IPS DF 6.9 (cell line): ENCODE data around the gene N4BP3.

ENCODE experiments used
- DNase-seq: peaks from one replicate; pipeline ENCODE4 v3.0.0-alpha.2; 2013; ENCODE audit warnings: low read depth, low spot score
- H3K27ac ChIP-seq: one replicate; pipeline ENCODE4 v1.5.1; 2013; ENCODE audit warnings: low read length, control low read depth
- H3K27me3 ChIP-seq: 2 replicates; pipeline ENCODE4 v1.6.1; 2013; ENCODE audit warnings: mild to moderate bottlenecking, low read length; ENCODE audit not compliant: control insufficient read depth, insufficient read depth
- H3K36me3 ChIP-seq: 2 replicates; pipeline ENCODE4 v1.6.1; 2013; ENCODE audit warnings: low read length; ENCODE audit not compliant: control insufficient read depth, insufficient read depth
- H3K4me1 ChIP-seq: 2 replicates; pipeline ENCODE4 v1.6.1; 2013; ENCODE audit warnings: low read length; ENCODE audit not compliant: control insufficient read depth, insufficient read depth
- H3K4me3 ChIP-seq: 2 replicates; pipeline ENCODE4 v1.5.1; 2013; ENCODE audit warnings: mild to moderate bottlenecking, low read length
- H3K9me3 ChIP-seq: 2 replicates; pipeline ENCODE4 v1.6.1; 2013; ENCODE audit warnings: low read length, inconsistent platforms; ENCODE audit not compliant: control insufficient read depth, insufficient read depth
- WGBS: extraction: QIAGEN DNeasy Blood & Tissue Kit; methylation state at CpG from one replicate; pipeline ENCODE4 v1.1.7; 2013; ENCODE audit warnings: mixed read lengths, missing lambda C conversion rate; ENCODE audit not compliant: insufficient read length, insufficient coverage; 5-methylcytosine and 5-hydroxymethylcytosine counted together

Gene N4BP3

GRCh38 chr5:178094345-178094744, 19.0 kb upstream of the N4BP3 start:
- Histone ChIP-seq H3K27me3 (no peaks in the 10 kb centered on the region), H3K4me1 (no peaks in the 10 kb centered on the region), H3K4me3 (no peak overlapping the region), H3K27ac (no peak overlapping the region), H3K36me3 (no peaks in the 10 kb centered on the region), H3K9me3 (no peaks in the 10 kb centered on the region)
- WGBS: 100% methylated on average over 2 of the region's 9 CpGs
- DNase-seq: no peak

- no CpG with 5 or more reads among the region's 7 CpGs for WGBS
Observed at GRCh38 chr5:178098685-178099084, 14.6 kb upstream of the N4BP3 start.

GRCh38 chr5:178103612-178104011, 9.7 kb upstream of the N4BP3 start:
- Histone ChIP-seq H3K9me3 (no peaks in the 10 kb centered on the region), H3K27ac (no peak overlapping the region)

More at GRCh38 chr5:178098685-178099084, 14.6 kb upstream of the N4BP3 start:
- DNase-seq: no peak
- H3K27ac ChIP-seq: no peak overlapping the region
- no peak overlapping the region for H3K4me3 ChIP-seq
- no peaks in the 10 kb centered on the region for H3K4me1 ChIP-seq
- H3K27me3 ChIP-seq: no peaks in the 10 kb centered on the region
- H3K36me3 ChIP-seq: no peaks in the 10 kb centered on the region
- no peaks in the 10 kb centered on the region for H3K9me3 ChIP-seq

GRCh38 chr5:178104492-178104891, 8.8 kb upstream of the N4BP3 start:
- no peaks in the 10 kb centered on the region for H3K9me3 ChIP-seq
- no peaks in the 10 kb centered on the region for H3K36me3 ChIP-seq
- no peak overlapping the region for H3K4me3 ChIP-seq
- H3K27me3 ChIP-seq: no peaks in the 10 kb centered on the region
- no peaks in the 10 kb centered on the region for H3K4me1 ChIP-seq
- H3K27ac ChIP-seq: no peak overlapping the region
- no CpG with 5 or more reads among the region's 5 CpGs for WGBS
- DNase-seq: no peak

More at GRCh38 chr5:178103612-178104011, 9.7 kb upstream of the N4BP3 start:
- no peaks in the 10 kb centered on the region for H3K4me1 ChIP-seq
- no CpG with 5 or more reads among the region's 12 CpGs for WGBS
- no peak for DNase-seq
- H3K36me3 ChIP-seq: no peaks in the 10 kb centered on the region
- H3K27me3 ChIP-seq: no peaks in the 10 kb centered on the region
- H3K4me3 ChIP-seq: no peak overlapping the region

GRCh38 chr5:178106086-178106485, 7.2 kb upstream of the N4BP3 start:
- DNase-seq: no peak
- no peak overlapping the region for H3K27ac ChIP-seq
- no CpG with 5 or more reads among the region's 4 CpGs for WGBS
- H3K9me3 ChIP-seq: no peaks in the 10 kb centered on the region
- H3K4me1 ChIP-seq: no peaks in the 10 kb centered on the region
- no peaks in the 10 kb centered on the region for H3K27me3 ChIP-seq
- no peak overlapping the region for H3K4me3 ChIP-seq
- H3K36me3 ChIP-seq: no peaks in the 10 kb centered on the region

- Histone ChIP-seq H3K4me1 (no peaks in the 10 kb centered on the region), H3K27me3 (no peaks in the 10 kb centered on the region), H3K27ac (no peak overlapping the region), H3K36me3 (no peaks in the 10 kb centered on the region), H3K4me3 (no peak overlapping the region), H3K9me3 (no peaks in the 10 kb centered on the region)
- DNase-seq: no peak
- no CpG with 5 or more reads among the region's 13 CpGs for WGBS
Observed at GRCh38 chr5:178106556-178107239, 6.6 kb upstream of the N4BP3 start.

- Histone ChIP-seq H3K27ac (no peak overlapping the region), H3K9me3 (no peaks in the 10 kb centered on the region), H3K4me3 (no peak overlapping the region), H3K36me3 (no peaks in the 10 kb centered on the region), H3K27me3 (no peaks in the 10 kb centered on the region), H3K4me1 (no peaks in the 10 kb centered on the region)
- DNase-seq: no peak
- no CpG with 5 or more reads among the region's 5 CpGs for WGBS
Observed at GRCh38 chr5:178107756-178108310, 5.5 kb upstream of the N4BP3 start.

- H3K4me3 ChIP-seq: no peak overlapping the region
- no peaks in the 10 kb centered on the region for H3K9me3 ChIP-seq
- no CpG with 5 or more reads among the region's 7 CpGs for WGBS
- no peaks in the 10 kb centered on the region for H3K27me3 ChIP-seq
- no peaks in the 10 kb centered on the region for H3K36me3 ChIP-seq
- no peak overlapping the region for H3K27ac ChIP-seq
- DNase-seq: no peak
- H3K4me1 ChIP-seq: no peaks in the 10 kb centered on the region
Observed at GRCh38 chr5:178108446-178108845, 4.9 kb upstream of the N4BP3 start.

GRCh38 chr5:178108966-178109365, 4.4 kb upstream of the N4BP3 start:
- Histone ChIP-seq H3K4me3 (no peak overlapping the region), H3K36me3 (no peaks in the 10 kb centered on the region), H3K4me1 (no peaks in the 10 kb centered on the region), H3K27me3 (no peaks in the 10 kb centered on the region), H3K9me3 (no peaks in the 10 kb centered on the region), H3K27ac (no peak overlapping the region)
- DNase-seq: no peak

- whole genome bisulfite sequencing: no CpG with 5 or more reads among the region's 9 CpGs
- Histone ChIP-seq H3K4me3 (no peak overlapping the region), H3K27ac (no peak overlapping the region), H3K27me3 (no peaks in the 10 kb centered on the region), H3K36me3 (no peaks in the 10 kb centered on the region), H3K4me1 (peaks cover 3% of the 10 kb centered on the region; the same call in 1 of the 2 replicates), H3K9me3 (no peaks in the 10 kb centered on the region)
- DNase-seq: no peak
Observed at GRCh38 chr5:178110511-178110910, 2.8 kb upstream of the N4BP3 start.

GRCh38 chr5:178111925-178112324, 1.4 kb upstream of the N4BP3 start:
- WGBS: no CpG with 5 or more reads among the region's 3 CpGs
- no peaks in the 10 kb centered on the region for H3K27me3 ChIP-seq
- no peak overlapping the region for H3K27ac ChIP-seq
- H3K36me3 ChIP-seq: no peaks in the 10 kb centered on the region
- H3K4me3 ChIP-seq: no peak overlapping the region
- no peaks in the 10 kb centered on the region for H3K9me3 ChIP-seq
- DNase-seq: no peak
- H3K4me1 ChIP-seq: peaks cover 11% of the 10 kb centered on the region
